Skeletal muscle satellite cell (primary cell): Measurements from ENCODE around the gene ACOT6.

Experiments
- H3K27me3 ChIP-seq: 2 replicates; pipeline ENCODE4 v1.7.0; 2013; ENCODE audit warnings: low read length; ENCODE audit not compliant: control insufficient read depth, insufficient read depth
- H3K36me3 ChIP-seq: 2 replicates; pipeline ENCODE4 v1.7.0; 2013; ENCODE audit warnings: mild to moderate bottlenecking, control low read depth, low read length; ENCODE audit not compliant: insufficient read depth
- H3K4me1 ChIP-seq: 2 replicates; pipeline ENCODE4 v1.7.0; 2013; ENCODE audit warnings: low read length; ENCODE audit not compliant: control insufficient read depth, insufficient read depth
- H3K4me2 ChIP-seq: 2 replicates; pipeline ENCODE4 v1.7.0; 2013; ENCODE audit warnings: mild to moderate bottlenecking, low read length
- H3K4me3 ChIP-seq: 2 replicates; pipeline ENCODE4 v1.7.0; 2013; ENCODE audit warnings: low read length
- H3K9ac ChIP-seq: 2 replicates; pipeline ENCODE4 v1.7.0; 2013; ENCODE audit warnings: mild to moderate bottlenecking, low read depth, low read length, moderate library complexity
- H3K9me3 ChIP-seq: replicated peaks from 2 replicates; pipeline ENCODE4 v1.7.0; 2013; ENCODE audit warnings: mild to moderate bottlenecking, control low read depth, low read length

ACOT6 gene

GRCh38 chr14:73607241-73607640, 5.1 kb upstream of the ACOT6 start:
- no peak overlapping the region for H3K4me2 ChIP-seq
- no peak overlapping the region for H3K4me3 ChIP-seq
- H3K27me3 ChIP-seq: no peaks in the 10 kb centered on the region
- H3K4me1 ChIP-seq: no peaks in the 10 kb centered on the region
- no peak overlapping the region for H3K9ac ChIP-seq
- H3K36me3 ChIP-seq: no peaks in the 10 kb centered on the region
- H3K9me3 ChIP-seq: peaks cover 2% of the 10 kb centered on the region

- Histone ChIP-seq H3K4me1 (no peaks in the 10 kb centered on the region), H3K36me3 (no peaks in the 10 kb centered on the region), H3K9ac (no peak overlapping the region), H3K27me3 (no peaks in the 10 kb centered on the region), H3K9me3 (peaks cover 2% of the 10 kb centered on the region), H3K4me2 (no peak overlapping the region), H3K4me3 (no peak overlapping the region)
These were observed 1.6 kb upstream of the ACOT6 start for GRCh38 chr14:73610687-73611086.

GRCh38 chr14:73613046-73613383, 698 bp downstream of the ACOT6 start:
- no peaks in the 10 kb centered on the region for H3K4me1 ChIP-seq
- H3K9me3 ChIP-seq: peaks cover 2% of the 10 kb centered on the region
- peak overlapping the region; percentile 77 for H3K4me3 ChIP-seq
- no peaks in the 10 kb centered on the region for H3K36me3 ChIP-seq
- peak overlapping the region; percentile 57 for H3K9ac ChIP-seq
- H3K4me2 ChIP-seq: peak overlapping the region; percentile 90
- no peaks in the 10 kb centered on the region for H3K27me3 ChIP-seq

DNA sequence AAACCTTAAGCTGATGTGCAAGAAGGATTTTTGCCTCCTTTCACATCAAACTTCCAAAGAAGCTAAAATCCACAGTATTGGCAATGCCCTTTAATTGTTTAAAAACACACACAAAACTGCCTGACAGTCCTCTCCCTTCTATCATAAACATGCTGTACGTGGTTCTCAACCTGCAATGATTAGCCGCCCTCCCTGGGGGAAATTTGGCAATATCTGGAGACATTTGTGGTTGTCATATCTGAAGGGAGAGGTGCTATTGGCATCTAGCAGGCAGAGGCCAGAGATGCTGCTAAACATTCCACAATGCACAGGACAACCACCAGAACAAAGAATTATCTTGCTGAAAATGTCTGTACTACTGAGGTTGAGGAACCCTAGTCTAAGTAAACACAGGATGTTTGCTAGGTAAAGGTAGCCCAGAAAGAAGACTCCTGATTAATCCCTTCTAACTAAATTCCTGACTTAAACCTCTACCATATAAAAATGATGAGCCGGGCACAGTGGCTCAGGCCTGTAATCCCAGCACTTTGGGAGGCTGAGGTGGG, 1.2 kb downstream of the ACOT6 start:
- H3K4me3 ChIP-seq: no peak overlapping the region
- no peaks in the 10 kb centered on the region for H3K4me1 ChIP-seq
- H3K9me3 ChIP-seq: peaks cover 2% of the 10 kb centered on the region
- no peaks in the 10 kb centered on the region for H3K36me3 ChIP-seq
- H3K27me3 ChIP-seq: no peaks in the 10 kb centered on the region
- peak overlapping the region; percentile 90 for H3K4me2 ChIP-seq
- H3K9ac ChIP-seq: no peak overlapping the region

DNA sequence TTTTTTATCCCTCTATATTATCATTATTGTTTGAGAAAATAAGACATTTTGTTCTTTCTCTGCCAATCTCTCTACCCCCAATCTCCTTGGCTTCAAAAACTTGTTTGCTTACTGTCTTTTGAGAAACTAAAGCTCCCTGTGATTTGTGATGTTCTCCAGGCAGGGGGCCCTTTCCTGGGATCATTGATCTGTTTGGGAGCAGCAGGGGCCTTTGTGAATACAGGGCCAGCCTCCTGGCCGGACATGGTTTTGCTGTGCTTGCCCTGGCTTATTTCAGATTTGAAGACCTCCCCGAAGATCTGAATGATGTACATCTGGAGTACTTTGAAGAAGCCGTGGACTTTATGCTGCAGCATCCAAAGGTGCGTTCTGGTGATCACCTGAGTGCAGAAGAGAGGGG, 4.5 kb downstream of the ACOT6 start:
- no peaks in the 10 kb centered on the region for H3K9me3 ChIP-seq
- H3K4me2 ChIP-seq: no peak overlapping the region

GRCh38 chr14:73619524-73619923, 7.2 kb downstream of the ACOT6 start:
- H3K27me3 ChIP-seq: peaks cover 7% of the 10 kb centered on the region
- H3K4me2 ChIP-seq: no peak overlapping the region

More for the DNA sequence above, 4.5 kb downstream of the ACOT6 start:
- no peak overlapping the region for H3K9ac ChIP-seq
- H3K4me1 ChIP-seq: no peaks in the 10 kb centered on the region
- H3K4me3 ChIP-seq: no peak overlapping the region
- no peaks in the 10 kb centered on the region for H3K36me3 ChIP-seq
- H3K27me3 ChIP-seq: peaks cover 7% of the 10 kb centered on the region

DNA sequence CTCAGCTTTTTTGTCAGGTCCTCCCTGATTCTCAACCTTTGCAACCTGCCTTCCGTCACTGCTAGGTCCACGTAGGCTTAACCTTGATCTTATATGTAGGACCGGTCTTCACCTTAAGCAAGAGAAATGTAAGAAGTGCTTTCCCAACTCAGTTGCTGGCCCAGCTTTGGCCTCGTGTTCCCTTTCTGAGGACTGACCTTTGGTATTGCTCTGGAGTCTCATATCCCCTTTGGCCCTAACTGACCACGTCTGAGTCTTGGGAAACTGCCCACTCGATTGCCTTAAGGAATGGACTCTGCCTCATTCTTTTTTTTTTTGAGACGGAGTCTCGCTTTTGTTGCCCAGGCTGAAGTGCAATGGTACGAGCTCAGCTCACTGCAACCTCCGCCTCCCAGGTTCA, 8.0 kb downstream of the ACOT6 start:
- no peaks in the 10 kb centered on the region for H3K36me3 ChIP-seq
- peaks cover 7% of the 10 kb centered on the region for H3K27me3 ChIP-seq
- H3K4me1 ChIP-seq: no peaks in the 10 kb centered on the region
- H3K4me3 ChIP-seq: no peak overlapping the region
- H3K9me3 ChIP-seq: no peaks in the 10 kb centered on the region
- H3K9ac ChIP-seq: no peak overlapping the region
- no peak overlapping the region for H3K4me2 ChIP-seq

More at GRCh38 chr14:73619524-73619923, 7.2 kb downstream of the ACOT6 start:
- H3K36me3 ChIP-seq: no peaks in the 10 kb centered on the region
- H3K9ac ChIP-seq: no peak overlapping the region
- no peak overlapping the region for H3K4me3 ChIP-seq
- no peaks in the 10 kb centered on the region for H3K9me3 ChIP-seq
- no peaks in the 10 kb centered on the region for H3K4me1 ChIP-seq

- Histone ChIP-seq H3K4me3 (no peak overlapping the region), H3K4me2 (no peak overlapping the region), H3K4me1 (no peaks in the 10 kb centered on the region), H3K9me3 (no peaks in the 10 kb centered on the region), H3K36me3 (no peaks in the 10 kb centered on the region), H3K9ac (no peak overlapping the region), H3K27me3 (peaks cover 7% of the 10 kb centered on the region)
These were observed 11.3 kb downstream of the ACOT6 start for GRCh38 chr14:73623504-73624054.

DNA sequence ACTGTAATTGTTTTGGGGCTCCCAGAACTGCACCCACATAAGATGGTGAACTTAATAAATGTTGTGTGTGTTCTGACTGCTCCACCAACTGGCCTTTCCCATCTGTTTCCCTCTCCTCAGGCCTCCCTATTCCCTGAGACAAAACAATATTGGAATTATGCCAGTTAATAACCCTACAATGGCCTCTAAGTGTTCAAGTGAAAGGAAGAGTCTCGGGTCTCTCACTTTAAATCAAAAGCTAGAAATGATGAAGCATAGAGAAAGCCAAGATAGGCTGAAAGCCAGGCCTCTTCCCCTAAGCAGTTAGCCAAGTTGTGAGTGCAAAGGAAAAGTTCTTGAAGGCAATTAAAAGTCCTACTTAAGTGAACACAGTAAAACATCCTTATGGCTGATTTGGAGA, 13.4 kb downstream of the ACOT6 start:
- Histone ChIP-seq H3K9ac (no peak overlapping the region), H3K4me1 (no peaks in the 10 kb centered on the region), H3K4me2 (no peak overlapping the region), H3K36me3 (no peaks in the 10 kb centered on the region), H3K4me3 (no peak overlapping the region), H3K9me3 (no peaks in the 10 kb centered on the region), H3K27me3 (peaks cover 3% of the 10 kb centered on the region)

GRCh38 chr14:73627151-73627558, 14.8 kb downstream of the ACOT6 start:
- H3K4me3 ChIP-seq: no peak overlapping the region
- H3K4me1 ChIP-seq: no peaks in the 10 kb centered on the region
- H3K9me3 ChIP-seq: no peaks in the 10 kb centered on the region
- H3K9ac ChIP-seq: no peak overlapping the region
- H3K4me2 ChIP-seq: no peak overlapping the region
- H3K27me3 ChIP-seq: no peaks in the 10 kb centered on the region
- H3K36me3 ChIP-seq: no peaks in the 10 kb centered on the region

GRCh38 chr14:73630009-73630780, 17.9 kb downstream of the ACOT6 start:
- H3K9me3 ChIP-seq: no peaks in the 10 kb centered on the region
- no peak overlapping the region for H3K4me3 ChIP-seq
- no peak overlapping the region for H3K4me2 ChIP-seq
- peaks cover 10% of the 10 kb centered on the region for H3K4me1 ChIP-seq
- H3K9ac ChIP-seq: no peak overlapping the region
- H3K27me3 ChIP-seq: no peaks in the 10 kb centered on the region
- H3K36me3 ChIP-seq: no peaks in the 10 kb centered on the region
